ENCODE measurements around the gene PRRG4.
A peak's percentile ranks its signal among the peaks of the same experiment; 100 is the strongest.
"Not testable (repeated sequence)": the region's sequence is repeated elsewhere in the genome, so short reads cannot be mapped to it uniquely, and the experiment has no call there.

Gene PRRG4

GRCh38 chr11:32858731-32859130, 29.0 kb downstream of the PRRG4 start:
- H3K4me3 ChIP-seq (ENCODE audit: low read depth, low read length), result no peak overlapping the region
- peak; percentile 3 for DNase-seq (ENCODE audit: low read depth)
- peak; percentile 28 for TF ChIP-seq CTCF (conservative IDR thresholded peaks at IDR 0.05; ENCODE audit: low read depth, low read length)

- TF ChIP-seq CTCF (conservative IDR thresholded peaks at IDR 0.05; ENCODE audit: low read depth, low read length), result no peak
- DNase-seq (ENCODE audit: low read depth), result no peak
Measured at GRCh38 chr11:32861850-32862577, 32.3 kb downstream of the PRRG4 start.

GRCh38 chr11:32864555-32864954, 34.8 kb downstream of the PRRG4 start:
- DNase-seq (ENCODE audit: low read depth), result no peak
- no peak overlapping the region for H3K4me3 ChIP-seq (ENCODE audit: low read depth, low read length)
- no peak for TF ChIP-seq CTCF (conservative IDR thresholded peaks at IDR 0.05; ENCODE audit: low read depth, low read length)

More at GRCh38 chr11:32861850-32862577, 32.3 kb downstream of the PRRG4 start:
- no peak overlapping the region for H3K4me3 ChIP-seq (ENCODE audit: low read depth, low read length)

GRCh38 chr11:32868752-32869151, 39.0 kb downstream of the PRRG4 start:
- not testable (repeated sequence) for H3K4me3 ChIP-seq (ENCODE audit: low read depth, low read length); DNase-seq (ENCODE audit: low read depth)

GRCh38 chr11:32870676-32871075, 40.9 kb downstream of the PRRG4 start:
- H3K4me3 ChIP-seq (ENCODE audit: low read depth, low read length), result no peak overlapping the region
- peak; percentile 57 for TF ChIP-seq CTCF (conservative IDR thresholded peaks at IDR 0.05; ENCODE audit: low read depth, low read length)
- DNase-seq (ENCODE audit: low read depth), result peak; percentile 18

- H3K4me3 ChIP-seq (ENCODE audit: low read depth, low read length), result no peak overlapping the region
- no peak for TF ChIP-seq CTCF (conservative IDR thresholded peaks at IDR 0.05; ENCODE audit: low read depth, low read length)
- no peak for DNase-seq (ENCODE audit: low read depth)
Measured at GRCh38 chr11:32874132-32874531, 44.4 kb downstream of the PRRG4 start.

- DNase-seq (ENCODE audit: low read depth), result no peak
- H3K4me3 ChIP-seq (ENCODE audit: low read depth, low read length), result no peak overlapping the region
- no peak for TF ChIP-seq CTCF (conservative IDR thresholded peaks at IDR 0.05; ENCODE audit: low read depth, low read length)
Measured at GRCh38 chr11:32881286-32881685, 51.6 kb downstream of the PRRG4 start.

Measured in choroid plexus epithelial cell (primary cell).